Liver (tissue), 3 donors: Measurements from ENCODE around the gene LDB2.

ENCODE experiments used
- GABPA ChIP-seq, 2 donors: IDR thresholded peaks in 1 of 2; conservative IDR thresholded peaks in 1 of 2; 2 replicates each; pipeline ENCODE4 v1.6.1; 2016; ENCODE audit warnings: antibody characterized with exemption in 2 of 2, mild to moderate bottlenecking in 1 of 2, moderate library complexity in 1 of 2
- TF ChIP-seq, protein P1 (sequence below): IDR thresholded peaks from 2 replicates; pipeline ENCODE4 v1.6.1; 2016; ENCODE audit warnings: antibody characterized with exemption
- TF ChIP-seq, protein P2 (sequence below): fragments of 150-350 bp; IDR thresholded peaks from 2 replicates; pipeline ENCODE4 v1.5.1; 2017; ENCODE audit warnings: improper control_type of control experiment, low read depth, low read length; ENCODE audit not compliant: missing input control
- TF ChIP-seq, protein P3 (sequence below): IDR thresholded peaks from 2 replicates; pipeline ENCODE4 v1.6.1; 2016; ENCODE audit warnings: antibody characterized with exemption
- donor health status: healthy.
- donor health status: healthy.

DNA sequence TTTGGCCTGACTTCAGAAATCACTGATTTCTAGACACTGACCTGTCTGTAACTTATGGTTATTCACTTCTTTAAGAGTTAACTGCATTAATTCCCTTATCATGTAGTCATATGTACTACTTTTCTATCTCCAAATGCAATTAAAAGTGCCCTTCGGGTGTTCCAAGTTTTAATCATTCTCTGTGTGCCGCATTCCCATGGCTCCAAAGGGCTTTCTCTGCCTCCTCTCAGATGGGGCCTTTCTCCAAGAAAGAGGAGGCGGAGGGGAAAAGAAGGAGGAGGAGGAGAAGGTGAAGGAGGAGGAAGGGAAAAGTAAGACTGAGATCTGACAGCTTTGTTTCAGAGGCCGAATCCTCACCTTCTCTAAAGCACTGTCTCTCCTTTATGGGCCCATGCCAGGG is 325.8 kb downstream of the LDB2 start:
- TF ChIP-seq, protein P1, sequence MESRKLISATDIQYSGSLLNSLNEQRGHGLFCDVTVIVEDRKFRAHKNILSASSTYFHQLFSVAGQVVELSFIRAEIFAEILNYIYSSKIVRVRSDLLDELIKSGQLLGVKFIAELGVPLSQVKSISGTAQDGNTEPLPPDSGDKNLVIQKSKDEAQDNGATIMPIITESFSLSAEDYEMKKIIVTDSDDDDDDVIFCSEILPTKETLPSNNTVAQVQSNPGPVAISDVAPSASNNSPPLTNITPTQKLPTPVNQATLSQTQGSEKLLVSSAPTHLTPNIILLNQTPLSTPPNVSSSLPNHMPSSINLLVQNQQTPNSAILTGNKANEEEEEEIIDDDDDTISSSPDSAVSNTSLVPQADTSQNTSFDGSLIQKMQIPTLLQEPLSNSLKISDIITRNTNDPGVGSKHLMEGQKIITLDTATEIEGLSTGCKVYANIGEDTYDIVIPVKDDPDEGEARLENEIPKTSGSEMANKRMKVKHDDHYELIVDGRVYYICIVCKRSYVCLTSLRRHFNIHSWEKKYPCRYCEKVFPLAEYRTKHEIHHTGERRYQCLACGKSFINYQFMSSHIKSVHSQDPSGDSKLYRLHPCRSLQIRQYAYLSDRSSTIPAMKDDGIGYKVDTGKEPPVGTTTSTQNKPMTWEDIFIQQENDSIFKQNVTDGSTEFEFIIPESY = no peak
- TF ChIP-seq, protein P2, sequence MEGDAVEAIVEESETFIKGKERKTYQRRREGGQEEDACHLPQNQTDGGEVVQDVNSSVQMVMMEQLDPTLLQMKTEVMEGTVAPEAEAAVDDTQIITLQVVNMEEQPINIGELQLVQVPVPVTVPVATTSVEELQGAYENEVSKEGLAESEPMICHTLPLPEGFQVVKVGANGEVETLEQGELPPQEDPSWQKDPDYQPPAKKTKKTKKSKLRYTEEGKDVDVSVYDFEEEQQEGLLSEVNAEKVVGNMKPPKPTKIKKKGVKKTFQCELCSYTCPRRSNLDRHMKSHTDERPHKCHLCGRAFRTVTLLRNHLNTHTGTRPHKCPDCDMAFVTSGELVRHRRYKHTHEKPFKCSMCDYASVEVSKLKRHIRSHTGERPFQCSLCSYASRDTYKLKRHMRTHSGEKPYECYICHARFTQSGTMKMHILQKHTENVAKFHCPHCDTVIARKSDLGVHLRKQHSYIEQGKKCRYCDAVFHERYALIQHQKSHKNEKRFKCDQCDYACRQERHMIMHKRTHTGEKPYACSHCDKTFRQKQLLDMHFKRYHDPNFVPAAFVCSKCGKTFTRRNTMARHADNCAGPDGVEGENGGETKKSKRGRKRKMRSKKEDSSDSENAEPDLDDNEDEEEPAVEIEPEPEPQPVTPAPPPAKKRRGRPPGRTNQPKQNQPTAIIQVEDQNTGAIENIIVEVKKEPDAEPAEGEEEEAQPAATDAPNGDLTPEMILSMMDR = no peak
- no peak for TF ChIP-seq GABPA (IDR thresholded peaks at IDR 0.05 in 1 of 2, conservative IDR thresholded peaks at IDR 0.05 in 1 of 2)
- TF ChIP-seq, protein P3, sequence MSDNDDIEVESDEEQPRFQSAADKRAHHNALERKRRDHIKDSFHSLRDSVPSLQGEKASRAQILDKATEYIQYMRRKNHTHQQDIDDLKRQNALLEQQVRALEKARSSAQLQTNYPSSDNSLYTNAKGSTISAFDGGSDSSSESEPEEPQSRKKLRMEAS = no peak
